GM12878 (cell line): ENCODE measurements around the gene CBARP.

ENCODE experiments used
- BACH1 ChIP-seq: fragments of 450-650 bp; IDR thresholded peaks from 2 replicates; pipeline ENCODE4 v1.6.1; 2017; ENCODE audit warnings: mild to moderate bottlenecking, borderline replicate concordance
- BRCA1 ChIP-seq: IDR thresholded peaks from 2 replicates; pipeline ENCODE4 v1.6.1; 2011; ENCODE audit warnings: low read depth, low read length, improper control_type of control experiment
- EGR1 ChIP-seq, 2 experiments: IDR thresholded peaks; 1 replicate in 1 of 2; 2 replicates in 1 of 2; pipeline ENCODE4 v1.6.1; 2011 to 2012; ENCODE audit warnings: low read depth in 2 of 2, low read length in 2 of 2, borderline replicate concordance in 1 of 2, mild to moderate bottlenecking in 1 of 2, moderate library complexity in 1 of 2
- EP300 ChIP-seq, 2 experiments: fragments of 150-350 bp in 1 of 2; IDR thresholded peaks; 2 replicates each; pipeline ENCODE4 v1.6.1; 2011 to 2012; ENCODE audit warnings: low read depth in 2 of 2, low read length in 2 of 2, borderline replicate concordance in 1 of 2, improper control_type of control experiment in 1 of 2, inconsistent platforms in 1 of 2; ENCODE audit not compliant: control insufficient read depth in 1 of 2
- POLR2A ChIP-seq: IDR thresholded peaks from 2 replicates; pipeline ENCODE4 v1.6.1; 2011; ENCODE audit warnings: low read depth, mild to moderate bottlenecking, low read length
- RUNX3 ChIP-seq: IDR thresholded peaks from 2 replicates; pipeline ENCODE4 v1.6.1; 2012; ENCODE audit warnings: low read length, inconsistent platforms
- SMAD1 ChIP-seq: fragments of 450-650 bp; IDR thresholded peaks from 2 replicates; pipeline ENCODE4 v1.6.1; 2018; ENCODE audit warnings: mild to moderate bottlenecking, low read depth; ENCODE audit not compliant: partially characterized antibody
- SRF ChIP-seq, 2 experiments: IDR thresholded peaks; 2 replicates each; pipeline ENCODE4 v1.6.1; 2011; ENCODE audit warnings: low read depth in 2 of 2, low read length in 2 of 2, mild to moderate bottlenecking in 1 of 2, moderate library complexity in 1 of 2
- TAF1 ChIP-seq: IDR thresholded peaks from 2 replicates; pipeline ENCODE4 v1.6.1; 2011; ENCODE audit warnings: mild to moderate bottlenecking, low read depth, low read length, borderline replicate concordance
- ZNF24 ChIP-seq: fragments of 450-650 bp; IDR thresholded peaks from 2 replicates; pipeline ENCODE4 v1.6.1; 2017; ENCODE audit warnings: antibody characterized with exemption, mild to moderate bottlenecking
- ZNF274 ChIP-seq: IDR thresholded peaks from one replicate; pipeline ENCODE4 v1.8.0; 2011; ENCODE audit not compliant: insufficient read length, insufficient read depth
- ZZZ3 ChIP-seq: IDR thresholded peaks from 2 replicates; pipeline ENCODE4 v1.6.1; 2011; ENCODE audit warnings: low read depth; ENCODE audit not compliant: control insufficient read depth, insufficient read length
- TF ChIP-seq, protein P1 (sequence below), 3 experiments: IDR thresholded peaks in 2 of 3; conservative IDR thresholded peaks in 1 of 3; 2 replicates each; pipeline ENCODE4 v1.5.1; 2011; ENCODE audit warnings: low read depth in 3 of 3, low read length in 3 of 3, mild to moderate bottlenecking in 3 of 3, control low read depth in 2 of 3, moderate library complexity in 2 of 3, inconsistent platforms in 1 of 3, mixed read lengths in 1 of 3; ENCODE audit not compliant: control insufficient read depth in 2 of 3, insufficient read depth in 1 of 3; ENCODE audit errors: extremely low read depth in 1 of 3
- TF ChIP-seq, protein P2 (sequence below): IDR thresholded peaks from 2 replicates; pipeline ENCODE4 v1.6.1; 2011; ENCODE audit warnings: mild to moderate bottlenecking, low read depth, low read length, moderate library complexity; ENCODE audit not compliant: insufficient replicate concordance

DNA sequence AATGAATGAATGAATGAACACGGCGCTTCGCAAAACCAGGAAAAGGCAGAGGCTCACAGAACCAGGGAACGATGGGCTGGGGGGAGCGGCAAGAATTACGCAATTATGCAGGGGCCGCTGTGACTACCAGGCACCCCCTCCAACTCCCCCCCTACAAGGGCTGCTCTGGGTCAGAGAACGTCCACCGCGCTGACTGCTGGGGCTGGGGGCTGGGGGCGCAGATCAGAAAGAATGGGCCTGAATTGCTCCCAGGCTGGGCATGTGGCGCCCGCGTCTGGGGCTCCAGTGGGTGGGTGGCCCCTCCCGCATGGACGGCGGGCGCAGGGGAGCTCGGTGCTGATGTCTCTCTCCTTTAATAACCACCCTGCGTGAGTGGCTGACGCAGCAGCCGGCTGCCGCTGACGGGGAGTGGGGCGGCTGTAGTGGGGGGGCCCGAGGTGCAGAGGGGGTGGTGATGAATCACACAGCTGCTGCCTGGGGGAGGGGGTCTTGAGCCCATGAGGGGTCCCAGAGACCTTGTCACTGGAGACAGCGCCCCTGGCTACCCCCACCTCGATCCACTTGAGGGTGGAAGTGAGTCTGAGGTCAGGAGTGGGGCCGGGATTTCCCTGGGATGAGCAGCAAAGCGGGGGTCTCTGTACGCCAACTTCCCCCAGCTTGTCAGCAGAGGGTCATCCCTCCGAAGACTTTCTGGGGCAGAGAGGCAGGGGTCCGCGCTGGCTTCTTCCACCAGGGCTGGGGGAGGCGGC, 29.8 kb upstream of the CBARP start:
- TF ChIP-seq EGR1 (IDR thresholded peaks at IDR 0.05; ENCODE audit: borderline replicate concordance in 1 of 2, low read depth in 2 of 2, low read length in 2 of 2) (no peak), ZNF274 (no peak), BRCA1 (no peak), ZNF24 (peak; percentile 85; the same call in 1 of the 2 replicates), ZZZ3 (no peak), TAF1 (no peak), SMAD1 (no peak), EP300 (IDR thresholded peaks at IDR 0.05; ENCODE audit: borderline replicate concordance in 1 of 2, control insufficient read depth in 1 of 2, low read depth in 2 of 2, low read length in 2 of 2) (no peak), SRF (IDR thresholded peaks at IDR 0.05; ENCODE audit: low read depth in 2 of 2, low read length in 2 of 2) (no peak), POLR2A (no peak), RUNX3 (no peak), BACH1 (no peak)
- TF ChIP-seq, protein P1, sequence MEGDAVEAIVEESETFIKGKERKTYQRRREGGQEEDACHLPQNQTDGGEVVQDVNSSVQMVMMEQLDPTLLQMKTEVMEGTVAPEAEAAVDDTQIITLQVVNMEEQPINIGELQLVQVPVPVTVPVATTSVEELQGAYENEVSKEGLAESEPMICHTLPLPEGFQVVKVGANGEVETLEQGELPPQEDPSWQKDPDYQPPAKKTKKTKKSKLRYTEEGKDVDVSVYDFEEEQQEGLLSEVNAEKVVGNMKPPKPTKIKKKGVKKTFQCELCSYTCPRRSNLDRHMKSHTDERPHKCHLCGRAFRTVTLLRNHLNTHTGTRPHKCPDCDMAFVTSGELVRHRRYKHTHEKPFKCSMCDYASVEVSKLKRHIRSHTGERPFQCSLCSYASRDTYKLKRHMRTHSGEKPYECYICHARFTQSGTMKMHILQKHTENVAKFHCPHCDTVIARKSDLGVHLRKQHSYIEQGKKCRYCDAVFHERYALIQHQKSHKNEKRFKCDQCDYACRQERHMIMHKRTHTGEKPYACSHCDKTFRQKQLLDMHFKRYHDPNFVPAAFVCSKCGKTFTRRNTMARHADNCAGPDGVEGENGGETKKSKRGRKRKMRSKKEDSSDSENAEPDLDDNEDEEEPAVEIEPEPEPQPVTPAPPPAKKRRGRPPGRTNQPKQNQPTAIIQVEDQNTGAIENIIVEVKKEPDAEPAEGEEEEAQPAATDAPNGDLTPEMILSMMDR (IDR thresholded peaks at IDR 0.05 in 2 of 3, conservative IDR thresholded peaks at IDR 0.05 in 1 of 3; ENCODE audit: control insufficient read depth in 2 of 3, extremely low read depth in 1 of 3, insufficient read depth in 1 of 3, low read depth in 3 of 3, low read length in 3 of 3): no peak
- TF ChIP-seq, protein P2, sequence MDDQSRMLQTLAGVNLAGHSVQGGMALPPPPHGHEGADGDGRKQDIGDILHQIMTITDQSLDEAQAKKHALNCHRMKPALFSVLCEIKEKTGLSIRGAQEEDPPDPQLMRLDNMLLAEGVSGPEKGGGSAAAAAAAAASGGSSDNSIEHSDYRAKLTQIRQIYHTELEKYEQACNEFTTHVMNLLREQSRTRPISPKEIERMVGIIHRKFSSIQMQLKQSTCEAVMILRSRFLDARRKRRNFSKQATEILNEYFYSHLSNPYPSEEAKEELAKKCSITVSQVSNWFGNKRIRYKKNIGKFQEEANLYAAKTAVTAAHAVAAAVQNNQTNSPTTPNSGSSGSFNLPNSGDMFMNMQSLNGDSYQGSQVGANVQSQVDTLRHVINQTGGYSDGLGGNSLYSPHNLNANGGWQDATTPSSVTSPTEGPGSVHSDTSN: no peak
